Skeletal muscle tissue (tissue), 4 donors: Measurements from ENCODE around the gene SERPINA6. TPM values are rescaled to one million over a fixed set of nuclear protein-coding genes. Genes with fewer than 3 reads are reported as not detected.
"Not testable (repeated sequence)": the region's sequence is repeated elsewhere in the genome, so short reads cannot be mapped to it uniquely, and the experiment has no call there.

Experiments
- H3K27ac ChIP-seq: one replicate; pipeline ENCODE4 v1.7.0; 2013; ENCODE audit warnings: mild to moderate bottlenecking, low read depth, low read length, inconsistent platforms
- H3K27me3 ChIP-seq, 3 donors: one replicate each; pipeline ENCODE4 v1.7.0; 2013; ENCODE audit warnings: low read length in 3 of 3; ENCODE audit not compliant: control insufficient read depth in 3 of 3, insufficient read depth in 3 of 3
- H3K36me3 ChIP-seq, 3 donors: one replicate each; pipeline ENCODE4 v1.7.0; 2013; ENCODE audit warnings: low read length in 3 of 3; ENCODE audit not compliant: control insufficient read depth in 3 of 3, insufficient read depth in 3 of 3
- H3K4me1 ChIP-seq, 3 donors: one replicate each; pipeline ENCODE4 v1.7.0; 2013; ENCODE audit warnings: low read length in 3 of 3, mild to moderate bottlenecking in 3 of 3; ENCODE audit not compliant: control insufficient read depth in 3 of 3, insufficient read depth in 3 of 3
- H3K4me3 ChIP-seq, 3 donors: one replicate each; pipeline ENCODE4 v1.7.0; 2013; ENCODE audit warnings: low read length in 3 of 3
- H3K9ac ChIP-seq, 3 donors: one replicate each; pipeline ENCODE4 v1.7.0; 2013; ENCODE audit warnings: low read length in 3 of 3, mild to moderate bottlenecking in 3 of 3, moderate library complexity in 2 of 3, low read depth in 1 of 3
- H3K9me3 ChIP-seq, 3 donors: one replicate each; pipeline ENCODE4 v1.7.0; 2013; ENCODE audit warnings: low read length in 3 of 3; ENCODE audit not compliant: control insufficient read depth in 3 of 3
- total RNA-seq: library from RNA; depleted of rRNA; stranded (reverse); fragments of >200 nt; gene quantifications from one replicate; pipeline ENCODE4 v1.2.3, GENCODE V29; 2014
- donor health status: Osteomylitis.

SERPINA6 gene, protein sequence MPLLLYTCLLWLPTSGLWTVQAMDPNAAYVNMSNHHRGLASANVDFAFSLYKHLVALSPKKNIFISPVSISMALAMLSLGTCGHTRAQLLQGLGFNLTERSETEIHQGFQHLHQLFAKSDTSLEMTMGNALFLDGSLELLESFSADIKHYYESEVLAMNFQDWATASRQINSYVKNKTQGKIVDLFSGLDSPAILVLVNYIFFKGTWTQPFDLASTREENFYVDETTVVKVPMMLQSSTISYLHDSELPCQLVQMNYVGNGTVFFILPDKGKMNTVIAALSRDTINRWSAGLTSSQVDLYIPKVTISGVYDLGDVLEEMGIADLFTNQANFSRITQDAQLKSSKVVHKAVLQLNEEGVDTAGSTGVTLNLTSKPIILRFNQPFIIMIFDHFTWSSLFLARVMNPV
- total RNA-seq: not detected

GRCh38 chr14:94322648-94323570 is at the start of gene SERPINA6:
Gene SERPINA6, minus strand, starts transcription at chr14:94323336. Its CDS starts 8,688 bp downstream, at chr14:94314648.
- Histone ChIP-seq H3K4me1 (no peaks in the 10 kb centered on the region), H3K9me3 (peaks cover 0 to 4% (median 0%) of the 10 kb centered on the region in 3 donors), H3K9ac (no peak within 1 kb of the TSS), H3K27me3 (peaks cover 0 to 3% (median 0%) of the 10 kb centered on the region in 3 donors), H3K27ac (no peak within 1 kb of the TSS), H3K4me3 (no peak within 1 kb of the TSS), H3K36me3 (no peaks in the 10 kb centered on the region)

DNA sequence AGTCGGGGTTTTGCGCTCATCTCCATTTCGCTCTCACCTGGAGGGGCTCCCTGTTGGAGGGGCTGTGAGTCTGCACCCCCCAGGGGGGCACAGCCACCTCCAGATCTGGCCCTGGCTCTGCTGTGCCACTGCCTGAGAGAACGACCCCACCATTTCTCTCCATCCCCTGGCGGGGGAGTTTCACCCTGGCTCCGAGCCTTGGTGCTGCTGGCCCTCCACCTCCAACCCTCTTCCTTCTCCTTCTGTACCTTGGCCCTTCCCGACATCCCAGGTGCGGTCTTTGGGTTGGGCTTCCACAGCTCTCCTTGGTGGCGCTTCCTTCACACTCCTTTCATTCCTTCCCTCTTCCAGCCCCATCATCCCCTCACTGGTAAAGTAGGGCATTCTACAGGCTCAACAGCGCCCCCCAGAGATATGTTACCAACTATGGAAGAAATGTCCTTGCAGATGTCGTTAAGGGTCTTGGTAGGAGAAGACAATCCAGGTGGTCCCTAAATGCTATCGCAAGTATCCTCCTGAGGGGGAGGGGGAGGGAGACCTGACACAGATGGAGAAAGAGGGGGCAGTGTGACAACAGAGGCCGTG is 49.0 kb upstream of the SERPINA6 start:
- Histone ChIP-seq H3K27me3 (peaks cover 0 to 26% (median 7%) of the 10 kb centered on the region in 3 donors), H3K9me3 (no peaks in the 10 kb centered on the region), H3K4me1 (no peaks in the 10 kb centered on the region), H3K27ac (no peak overlapping the region), H3K4me3 (no peak overlapping the region), H3K9ac (no peak overlapping the region), H3K36me3 (no peaks in the 10 kb centered on the region)

GRCh38 chr14:94370524-94370910 is 47.4 kb upstream of the SERPINA6 start:
- Histone ChIP-seq H3K9ac (no peak overlapping the region), H3K36me3 (no peaks in the 10 kb centered on the region), H3K4me1 (no peaks in the 10 kb centered on the region), H3K4me3 (no peak overlapping the region), H3K9me3 (no peaks in the 10 kb centered on the region), H3K27me3 (peaks cover 0 to 23% (median 6%) of the 10 kb centered on the region in 3 donors), H3K27ac (no peak overlapping the region)

- not testable (repeated sequence) for H3K9me3 ChIP-seq
Measured at GRCh38 chr14:94369766-94370523, 46.8 kb upstream of the SERPINA6 start.

GRCh38 chr14:94368956-94369355 is 45.8 kb upstream of the SERPINA6 start:
- Histone ChIP-seq H3K36me3 (no peaks in the 10 kb centered on the region), H3K27ac (no peak overlapping the region), H3K27me3 (peaks cover 0 to 23% (median 6%) of the 10 kb centered on the region in 3 donors), H3K4me1 (no peaks in the 10 kb centered on the region), H3K9ac (no peak overlapping the region), H3K4me3 (no peak overlapping the region), H3K9me3 (no peaks in the 10 kb centered on the region)

More at GRCh38 chr14:94369766-94370523, 46.8 kb upstream of the SERPINA6 start:
- H3K4me3 ChIP-seq, H3K9ac ChIP-seq, H3K27ac ChIP-seq, H3K36me3 ChIP-seq, H3K4me1 ChIP-seq: not testable (repeated sequence)
- H3K27me3 ChIP-seq: peaks cover 0 to 23% (median 6%) of the 10 kb centered on the region in 3 donors

GRCh38 chr14:94368243-94368590 is 45.1 kb upstream of the SERPINA6 start:
- H3K36me3 ChIP-seq: no peaks in the 10 kb centered on the region
- no peak overlapping the region for H3K4me3 ChIP-seq
- H3K4me1 ChIP-seq: no peaks in the 10 kb centered on the region
- no peak overlapping the region for H3K27ac ChIP-seq
- H3K9me3 ChIP-seq: no peaks in the 10 kb centered on the region
- H3K9ac ChIP-seq: no peak overlapping the region
- H3K27me3 ChIP-seq: peaks cover 0 to 23% (median 6%) of the 10 kb centered on the region in 3 donors

- Histone ChIP-seq H3K27ac (no peak overlapping the region), H3K27me3 (peaks cover 0 to 18% (median 6%) of the 10 kb centered on the region in 3 donors), H3K4me1 (no peaks in the 10 kb centered on the region), H3K36me3 (no peaks in the 10 kb centered on the region), H3K9me3 (no peaks in the 10 kb centered on the region), H3K9ac (no peak overlapping the region), H3K4me3 (no peak overlapping the region)
Measured at GRCh38 chr14:94367347-94368242, 44.5 kb upstream of the SERPINA6 start.

DNA sequence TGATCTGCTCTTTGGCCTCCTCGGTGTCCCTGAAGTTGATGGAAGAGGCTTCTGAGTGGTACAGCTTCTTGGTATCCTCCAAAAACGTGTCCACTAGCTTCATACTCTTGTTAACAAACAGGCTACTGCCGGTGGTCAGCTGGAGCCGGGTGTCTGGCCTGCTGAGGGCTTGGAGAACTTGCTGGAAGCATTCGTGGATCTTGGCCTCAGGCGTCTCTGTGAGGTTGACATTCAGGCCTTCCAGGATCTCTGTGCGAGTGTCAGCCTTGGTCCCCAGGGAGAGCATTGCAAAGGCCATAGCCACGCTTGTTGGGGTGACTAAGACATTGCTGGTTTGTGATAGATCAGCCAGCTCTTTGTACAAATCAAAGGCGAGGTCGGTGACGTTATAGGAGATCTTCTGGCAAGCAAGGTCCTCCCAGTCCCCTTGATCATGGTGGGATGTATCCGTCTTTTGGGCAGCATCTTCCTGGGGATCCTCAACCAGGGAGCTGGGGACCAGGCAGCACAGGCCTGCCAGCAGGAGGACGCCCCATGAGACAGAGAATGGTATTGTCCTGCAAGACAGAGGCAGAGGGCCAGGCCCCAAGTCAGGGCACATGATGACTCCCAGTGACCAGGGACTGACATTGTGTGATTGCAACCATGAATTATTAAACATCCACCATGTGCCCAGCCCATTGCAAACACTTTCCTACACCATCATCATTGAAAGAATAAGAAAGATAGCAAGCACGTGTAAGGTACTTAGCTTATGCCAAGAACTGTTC is 43.2 kb upstream of the SERPINA6 start, which contains the start of gene SERPINA2:
Gene SERPINA2 (minus strand): TSS at position 553 of the 770 bp plus-strand sequence.
- H3K9me3 ChIP-seq: no peaks in the 10 kb centered on the region
- H3K36me3 ChIP-seq: no peaks in the 10 kb centered on the region
- H3K27me3 ChIP-seq: peaks cover 0 to 7% (median 6%) of the 10 kb centered on the region in 3 donors
- H3K4me3 ChIP-seq: no peak within 1 kb of the TSS
- H3K9ac ChIP-seq: no peak within 1 kb of the TSS
- H3K27ac ChIP-seq: no peak within 1 kb of the TSS
- no peaks in the 10 kb centered on the region for H3K4me1 ChIP-seq
